Measurements from ENCODE around the gene METTL13.

GRCh38 chr1:171817511-171818265, 36.2 kb downstream of the METTL13 start:
- TF ChIP-seq CTCF (IDR thresholded peaks at IDR 0.05; ENCODE audit: insufficient read depth, low read length) (no peak), SPI1 (IDR thresholded peaks at IDR 0.05; ENCODE audit: borderline replicate concordance, low read depth) (no peak), POLR2AphosphoS5 (IDR thresholded peaks at IDR 0.05; ENCODE audit: low read depth) (no peak), REST (IDR thresholded peaks at IDR 0.05; ENCODE audit: insufficient replicate concordance, low read depth) (no peak)
